Colon (tissue), 2 donors: Measurements from ENCODE around the gene TIGD7.
"Not testable (repeated sequence)": the region's sequence is repeated elsewhere in the genome, so short reads cannot be mapped to it uniquely, and the experiment has no call there.

Source experiments
- FAIRE-seq: peaks from 2 replicates; lab custom pipeline; 2012; peaks lifted over from hg19 to GRCh38; lab: Jason Lieb, UNC
- donor health status: control.
- donor health status: control.

Gene TIGD7

DNA sequence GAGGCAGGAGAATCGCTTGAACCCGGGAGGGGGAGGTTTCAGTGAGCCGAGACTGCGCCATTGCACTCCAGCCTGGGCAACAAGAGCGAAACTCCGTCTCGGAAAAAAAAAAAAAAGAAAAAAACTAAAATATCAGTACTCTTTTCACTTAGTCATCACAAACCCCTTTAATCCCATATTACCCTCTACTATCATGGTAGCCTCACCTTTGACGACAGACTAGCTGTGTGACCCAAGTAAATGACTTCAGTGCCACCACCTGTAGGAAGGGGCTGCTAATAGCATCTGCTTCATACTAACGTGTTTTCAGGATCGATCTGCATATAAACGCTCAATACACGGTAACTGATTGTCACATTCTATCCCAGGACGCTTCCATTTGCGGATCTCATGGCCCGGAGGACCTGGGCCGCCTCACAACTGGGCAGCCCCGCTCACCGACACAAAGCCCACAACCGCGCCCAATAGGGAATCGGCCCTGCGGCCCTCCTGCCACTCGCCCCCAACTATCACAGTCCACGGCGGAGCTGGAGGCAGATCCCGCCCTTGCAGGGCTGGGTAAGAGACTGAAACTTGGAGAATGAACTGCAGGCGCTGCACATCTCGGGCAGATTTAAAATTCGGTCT, 23.0 kb downstream of the TIGD7 start:
- no peak for FAIRE-seq

DNA sequence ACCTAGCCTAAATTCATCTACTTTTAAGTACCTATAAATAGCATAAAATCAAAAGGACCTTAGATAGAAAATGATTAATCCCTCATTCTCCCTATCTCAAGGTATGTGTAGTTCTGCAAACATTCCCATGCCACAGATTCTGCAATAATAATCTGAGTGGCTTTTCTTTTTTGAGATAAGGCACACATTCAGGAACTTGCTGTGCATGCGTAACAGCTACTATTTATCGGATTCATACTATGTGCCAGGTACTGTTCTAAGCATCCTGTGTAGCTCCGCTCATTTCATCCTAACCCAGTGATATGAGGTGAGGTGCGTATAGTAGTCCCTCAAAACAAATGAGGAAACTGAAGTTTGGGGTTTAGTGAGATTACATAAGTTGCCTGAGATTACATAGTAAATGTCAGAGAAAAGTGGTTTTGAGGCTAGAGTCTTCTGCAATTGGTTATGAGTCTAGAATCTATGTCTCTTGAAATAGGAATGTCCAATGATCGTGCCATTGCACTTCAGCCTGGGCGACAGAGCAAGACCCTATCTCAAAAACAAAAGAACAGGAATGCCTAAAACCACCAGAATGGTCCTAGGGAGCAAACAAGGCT, 23.9 kb downstream of the TIGD7 start:
- no peak for FAIRE-seq

DNA sequence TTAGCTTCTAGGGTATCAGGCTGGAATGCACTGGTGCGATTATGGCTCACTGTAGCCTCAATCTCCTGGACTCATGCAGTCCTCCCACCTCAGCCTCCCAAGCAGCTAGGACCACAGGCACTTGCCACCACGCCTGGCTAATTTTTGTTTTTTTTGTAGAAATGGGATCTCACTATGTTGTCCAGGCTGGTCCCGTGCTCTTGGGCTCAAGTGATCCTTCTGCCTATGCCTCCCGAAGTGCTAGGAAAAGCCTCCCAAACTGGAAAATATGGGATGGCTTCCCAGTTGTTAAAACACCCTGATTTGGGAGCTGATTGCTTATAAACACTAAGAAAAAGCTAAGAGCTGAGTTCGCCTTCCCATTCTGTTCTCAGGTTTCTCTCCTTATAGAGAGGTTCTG, 28.6 kb downstream of the TIGD7 start:
- FAIRE-seq, result no peak

DNA sequence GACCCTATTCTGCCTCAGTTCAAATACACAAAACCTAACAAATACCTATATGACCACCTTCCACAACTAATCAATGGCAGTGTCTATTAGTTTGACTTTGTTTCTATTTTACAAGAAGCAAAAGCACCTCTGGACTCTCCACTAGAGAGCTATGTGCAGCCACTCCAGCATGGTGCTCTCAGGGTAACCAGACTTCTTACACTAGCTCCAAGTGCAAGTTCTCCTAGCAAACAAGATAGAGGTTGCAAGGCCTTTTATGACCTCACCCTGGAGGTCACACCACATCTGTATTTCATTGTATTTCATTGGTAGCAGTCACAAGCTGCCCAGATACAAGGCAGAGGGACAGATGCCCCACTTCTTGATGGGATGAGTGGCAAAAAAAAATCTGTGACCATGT, 30.3 kb downstream of the TIGD7 start:
- FAIRE-seq, result no peak

DNA sequence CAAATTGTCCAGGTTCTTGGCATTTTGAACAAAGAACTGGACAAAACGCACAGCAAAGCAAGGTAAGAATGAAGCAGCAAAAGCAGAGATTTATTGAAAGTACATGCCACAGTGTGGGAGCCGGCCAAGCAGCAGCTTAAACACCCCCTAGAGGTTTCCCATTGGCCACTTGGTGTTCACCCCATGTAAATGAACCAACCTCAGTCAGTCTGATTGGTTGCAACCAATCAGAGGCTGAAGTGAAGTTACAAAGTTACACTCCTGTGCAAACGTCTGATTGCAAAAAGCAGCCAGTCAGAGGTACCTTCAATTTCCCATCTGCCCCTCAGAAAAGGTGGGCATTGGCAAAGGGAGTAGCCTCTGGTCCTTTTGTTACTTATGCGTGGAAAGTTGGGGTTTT, 30.7 kb downstream of the TIGD7 start:
- no peak for FAIRE-seq

DNA sequence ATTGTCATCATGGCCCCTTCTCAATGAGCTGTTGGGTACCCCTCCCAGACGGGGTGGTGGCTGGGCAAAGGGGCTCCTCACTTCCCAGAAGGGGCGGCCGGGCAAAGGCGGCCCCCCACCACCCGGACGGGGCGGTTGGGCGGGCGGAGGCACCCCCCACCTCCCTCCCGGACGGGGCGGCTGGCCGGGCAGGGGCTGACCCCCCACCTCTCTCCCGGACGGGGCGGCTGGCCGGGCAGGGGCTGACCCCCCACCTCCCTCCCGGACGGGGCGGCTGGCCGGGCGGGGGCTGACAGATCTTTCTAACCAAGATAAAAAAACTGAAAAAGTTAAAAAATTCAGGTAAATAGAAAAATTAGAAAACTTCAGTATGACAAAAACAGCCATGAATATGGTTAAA, 33.9 kb downstream of the TIGD7 start:
- not testable (repeated sequence) for FAIRE-seq

DNA sequence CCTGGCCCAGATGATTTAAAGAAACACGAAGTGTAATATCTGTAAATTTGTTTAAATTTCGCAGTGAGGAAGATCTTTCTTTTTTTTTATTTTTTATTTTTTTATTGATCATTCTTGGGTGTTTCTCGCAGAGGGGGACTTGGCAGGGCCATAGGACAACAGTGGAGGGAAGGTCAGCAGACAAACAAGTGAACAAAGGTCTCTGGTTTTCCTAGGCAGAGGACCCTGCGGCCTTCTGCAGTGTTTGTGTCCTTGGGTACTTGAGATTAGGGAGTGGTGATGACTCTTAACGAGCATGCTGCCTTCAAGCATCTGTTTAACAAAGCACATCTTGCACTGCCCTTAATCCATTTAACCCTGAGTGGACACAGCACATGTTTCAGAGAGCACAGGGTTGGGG, 34.5 kb downstream of the TIGD7 start:
- not testable (repeated sequence) for FAIRE-seq

DNA sequence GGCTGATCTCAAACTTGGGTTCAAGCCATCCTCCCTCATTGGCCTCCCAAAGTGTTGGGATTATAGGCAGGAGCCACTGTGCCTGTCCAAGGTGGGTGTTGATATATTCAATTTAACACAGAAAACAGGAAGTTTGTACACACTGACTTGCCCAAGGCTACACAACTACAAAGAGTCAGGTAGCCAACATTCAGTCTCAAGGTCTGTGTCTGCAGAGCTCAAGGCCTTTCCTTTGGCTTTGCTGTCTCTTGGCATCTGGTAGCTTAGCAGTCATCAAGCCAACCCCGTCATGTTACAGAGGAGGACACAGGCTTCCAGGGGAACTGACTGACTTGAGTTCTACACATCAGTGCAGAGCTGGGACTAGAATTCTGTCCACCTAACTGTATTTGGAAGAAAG, 36.9 kb downstream of the TIGD7 start:
- FAIRE-seq, result no peak

DNA sequence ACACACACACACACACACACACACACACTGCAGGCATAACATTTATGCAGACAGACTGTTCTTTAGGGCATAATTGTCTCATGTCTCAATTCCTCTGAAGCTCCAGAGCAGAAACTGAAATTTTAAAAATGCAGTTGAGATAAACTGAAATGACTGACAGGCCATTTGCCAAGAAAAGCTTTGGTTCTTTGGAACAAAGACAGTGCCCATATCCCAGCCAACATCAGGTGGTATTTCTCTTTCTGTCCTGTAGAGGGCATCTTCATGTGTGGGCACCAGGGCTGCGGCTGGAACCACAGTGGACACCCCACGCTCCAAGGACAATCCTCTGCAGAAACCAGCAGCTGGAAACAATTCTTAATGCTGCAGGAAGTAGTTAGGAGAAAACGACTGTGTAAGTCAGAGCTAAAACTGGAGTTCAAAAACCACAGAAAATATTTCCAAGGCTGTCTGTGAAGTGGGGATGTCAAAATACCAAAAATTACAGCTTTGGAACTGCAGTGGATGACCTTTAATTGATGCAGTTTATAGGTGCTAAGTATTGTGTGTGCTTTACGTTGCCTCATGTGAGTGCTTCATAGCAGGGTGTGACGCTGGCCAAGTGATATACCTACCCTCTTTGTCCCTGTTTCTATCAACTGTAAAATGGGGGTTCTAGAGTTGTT, 38.2 kb downstream of the TIGD7 start:
- no peak for FAIRE-seq

DNA sequence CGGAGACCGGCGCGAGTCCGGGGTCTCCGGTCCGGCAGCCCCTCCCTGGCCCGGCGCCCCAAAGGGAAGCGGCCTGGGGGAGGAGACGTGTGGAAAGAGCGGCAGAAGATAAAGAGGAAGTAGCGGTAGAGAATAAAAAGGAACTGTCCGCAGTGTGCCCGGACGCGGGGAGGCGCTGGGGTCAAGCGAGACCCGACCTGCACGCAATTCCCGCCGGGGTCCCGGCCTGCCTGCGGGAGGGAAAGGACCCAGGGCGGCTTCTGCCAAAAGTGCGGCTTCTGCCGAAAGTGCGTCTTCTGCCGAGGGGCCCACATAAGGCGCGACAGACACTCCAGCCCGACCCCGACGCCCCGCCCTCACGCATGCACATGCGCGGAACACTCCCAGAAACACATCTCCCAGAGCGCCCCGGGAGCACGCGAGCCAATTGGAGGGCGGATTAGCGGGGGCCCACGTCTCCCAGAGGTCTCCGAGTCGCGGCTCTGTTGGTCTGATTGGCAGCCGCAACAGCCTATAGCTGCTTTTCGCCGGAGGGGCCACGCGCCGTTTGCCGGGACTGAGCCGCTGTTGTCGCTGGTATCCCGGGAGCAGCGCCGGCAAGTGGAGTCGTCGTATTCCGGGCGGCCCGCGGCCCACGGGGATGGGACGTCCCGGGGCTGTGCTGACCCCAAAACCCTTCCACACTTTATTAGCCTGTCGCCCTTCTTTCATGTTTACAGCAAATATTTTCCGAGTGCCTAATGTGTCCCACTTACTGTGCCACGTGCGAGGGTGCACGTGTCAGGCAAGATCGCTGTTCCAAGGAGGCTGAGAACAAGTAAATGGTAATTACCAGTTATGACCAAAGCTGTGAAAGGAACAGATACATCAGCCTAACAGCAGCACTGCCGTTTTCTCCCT, 40.8 kb downstream of the TIGD7 start:
- FAIRE-seq, result no peak

DNA sequence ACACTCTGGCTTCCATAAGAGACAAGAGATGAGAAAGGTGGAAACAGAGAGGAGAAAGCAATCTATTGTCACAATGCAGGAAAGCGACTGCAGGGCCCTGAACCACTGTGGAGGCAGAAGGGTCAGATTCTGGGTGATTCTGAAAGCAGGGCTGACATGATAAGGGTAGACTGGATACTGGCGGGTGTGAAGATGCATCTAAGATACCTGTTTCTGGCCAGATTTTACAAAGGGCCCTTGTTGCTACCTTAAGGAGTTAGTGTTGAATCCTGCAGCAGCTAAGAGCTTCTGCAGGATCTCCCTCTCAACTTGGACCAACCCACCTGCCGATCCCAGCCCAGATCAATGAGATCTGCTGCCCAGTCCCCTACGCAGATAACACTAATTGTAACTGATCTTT, 42.7 kb downstream of the TIGD7 start:
- FAIRE-seq, result no peak

DNA sequence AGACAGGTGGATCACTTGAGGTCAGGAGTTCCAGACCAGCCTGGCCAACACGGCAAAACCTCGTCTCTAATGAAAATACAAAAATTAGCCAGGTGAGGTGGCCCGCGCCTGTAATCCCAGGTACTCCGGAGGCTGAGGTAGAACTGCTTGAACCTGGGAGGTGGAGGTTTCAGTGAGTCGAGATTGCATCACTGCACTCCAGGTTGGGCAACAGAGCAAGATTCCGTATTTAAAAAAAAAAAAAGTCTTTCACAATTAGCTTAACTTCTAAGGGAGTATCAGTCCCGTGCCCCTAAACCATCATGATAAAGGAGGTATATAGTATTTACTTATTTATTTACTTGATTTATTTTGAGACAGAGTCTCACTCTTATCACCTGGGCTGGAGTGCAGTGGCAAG, 45.4 kb downstream of the TIGD7 start:
- FAIRE-seq, result no peak

DNA sequence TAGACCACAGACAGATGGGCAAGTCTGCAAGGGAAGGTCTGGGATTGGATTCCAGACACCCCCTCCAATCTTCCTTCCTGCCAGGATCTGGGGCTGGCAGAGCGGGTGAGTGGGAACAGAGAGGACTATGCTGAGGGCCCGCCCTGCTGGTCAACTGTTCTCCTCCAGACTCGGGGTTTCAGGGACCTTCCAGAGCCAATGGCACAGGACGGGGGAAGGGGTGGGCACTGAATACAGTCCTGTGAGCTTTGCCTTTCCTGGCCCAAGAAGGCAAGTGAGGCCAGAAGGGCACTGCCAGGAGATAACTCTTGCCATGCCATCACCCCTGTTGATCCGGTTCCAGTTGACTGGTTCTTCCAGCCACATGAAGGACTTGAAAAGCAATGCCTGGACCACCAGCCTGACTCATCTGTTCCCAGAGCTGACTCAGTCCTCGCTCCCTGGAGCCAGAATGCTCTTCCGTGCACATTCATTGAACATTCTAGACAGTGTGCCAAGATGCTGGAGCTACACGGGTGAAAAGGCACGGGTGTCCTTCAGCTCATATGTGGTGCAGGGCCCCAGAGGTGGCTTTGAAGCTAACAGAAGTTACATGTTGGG, 48.3 kb downstream of the TIGD7 start:
- FAIRE-seq, result no peak

DNA sequence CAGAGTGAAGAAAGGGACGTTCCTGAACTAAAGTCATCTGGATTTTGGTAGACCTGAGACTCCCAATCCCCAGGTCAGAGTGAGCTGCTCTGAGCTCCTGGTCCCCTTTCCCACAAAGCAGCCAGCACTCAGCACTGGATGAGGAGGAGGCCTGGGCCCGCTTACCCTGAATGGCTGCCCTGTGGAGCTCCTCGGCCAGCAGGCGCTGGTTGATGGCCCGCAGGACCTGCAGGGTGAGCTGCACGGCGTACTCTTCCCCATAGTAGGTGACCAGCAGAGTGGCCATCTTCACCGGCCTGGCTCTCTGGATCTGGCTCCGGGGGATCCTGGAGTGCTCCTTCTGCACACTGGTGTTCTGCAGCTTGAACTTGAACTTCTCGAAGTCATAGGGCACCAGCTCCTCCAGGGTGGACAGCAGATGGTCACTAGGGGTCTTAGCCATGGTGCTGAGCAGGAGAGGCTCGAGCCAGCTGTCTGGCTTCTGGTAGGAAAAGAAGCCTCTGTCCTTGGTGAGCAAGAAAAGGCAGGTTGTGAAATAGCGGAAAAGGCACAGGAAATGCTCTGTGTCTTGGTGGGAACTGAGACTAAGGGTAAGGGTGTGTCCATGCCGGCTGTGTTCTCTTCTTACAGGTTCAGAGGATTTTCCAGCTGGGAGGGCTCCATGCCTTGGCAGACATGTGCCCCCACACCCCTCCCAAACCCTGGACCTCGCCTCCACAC, 48.9 kb downstream of the TIGD7 start, which contains the start of gene MEFV:
MEFV (minus strand) TSS at position 488 of the 720 bp plus-strand sequence; CDS start at position 442, 46 bp downstream.
- no peak for FAIRE-seq

DNA sequence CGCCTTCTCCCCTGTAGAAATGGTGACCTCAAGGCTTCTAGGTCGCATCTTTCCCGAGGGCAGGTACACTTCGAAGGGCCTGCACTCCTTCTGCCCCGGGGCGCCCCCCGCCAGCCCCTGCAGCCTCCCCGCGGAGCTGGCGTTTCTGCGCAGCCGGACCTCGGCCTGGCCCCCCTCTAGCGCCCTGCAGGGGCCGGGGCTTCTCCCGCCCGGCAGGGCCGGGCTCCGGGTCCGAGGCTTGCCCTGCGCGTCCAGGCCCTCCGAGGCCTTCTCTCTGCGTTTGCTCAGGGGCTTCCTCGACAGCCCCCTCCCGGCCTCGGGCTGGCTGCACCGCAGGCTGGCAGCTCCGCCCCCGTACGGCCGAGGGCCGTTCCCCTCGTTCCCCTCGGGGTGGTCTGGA, 50.9 kb downstream of the TIGD7 start:
- no peak for FAIRE-seq

DNA sequence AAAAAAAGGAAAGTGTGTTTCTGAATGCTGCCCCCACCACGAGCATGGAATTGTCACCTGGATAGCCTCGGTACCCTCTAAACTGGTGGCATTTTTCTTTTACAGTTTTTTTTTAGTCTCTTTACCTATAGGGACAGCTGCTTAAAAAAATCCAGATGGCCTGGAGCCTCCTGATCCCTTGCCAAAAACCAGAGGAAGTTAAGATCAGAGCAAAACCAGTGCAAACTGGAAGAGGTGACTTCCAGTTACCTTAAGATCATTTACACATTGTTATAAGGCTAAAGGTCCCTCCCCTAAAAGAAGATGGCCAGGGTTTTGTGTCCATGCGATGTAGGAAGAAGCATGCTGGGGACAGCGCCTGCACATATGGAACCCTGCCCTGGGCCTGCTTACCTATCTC, 52.3 kb downstream of the TIGD7 start:
- FAIRE-seq, result no peak

DNA sequence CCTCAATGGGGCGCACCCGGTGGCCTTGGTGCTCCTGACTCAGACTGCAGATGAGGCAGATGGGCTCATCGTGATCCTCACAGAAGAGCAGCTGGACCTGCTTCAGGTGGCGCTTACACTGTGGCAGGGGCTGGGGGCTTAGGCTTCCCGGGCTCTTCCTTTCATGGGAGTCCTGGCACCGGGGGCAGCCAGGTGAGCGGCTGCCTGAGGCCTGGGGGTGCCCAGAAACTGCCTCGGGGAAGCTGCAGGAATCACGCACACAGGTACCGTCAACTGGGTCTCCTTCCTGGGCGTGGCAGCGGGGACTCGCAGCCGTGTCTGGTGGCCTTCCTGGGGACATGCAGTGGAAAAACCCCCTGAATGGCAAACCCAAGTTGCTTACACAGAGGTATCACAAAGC, 55.8 kb downstream of the TIGD7 start:
- no peak for FAIRE-seq

DNA sequence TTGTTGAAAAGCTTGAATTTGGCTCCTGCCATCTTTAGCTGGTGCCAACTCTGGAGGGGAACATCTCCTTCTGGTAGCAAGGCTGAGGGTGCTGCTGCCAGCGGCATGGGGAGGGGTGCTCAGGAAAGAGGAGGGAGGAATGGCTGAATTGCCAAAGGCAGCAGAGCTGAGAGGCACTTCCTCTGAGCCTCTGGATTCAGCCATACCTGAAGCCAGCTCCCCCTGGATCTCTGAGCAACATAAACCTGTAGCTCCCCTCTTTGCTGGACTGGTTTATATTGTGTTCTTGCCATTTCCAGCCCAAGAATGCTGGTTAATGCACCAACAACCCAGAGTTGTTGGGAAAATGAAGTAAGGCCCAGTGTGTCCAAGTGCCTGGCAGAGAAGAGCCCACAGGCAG, 56.2 kb downstream of the TIGD7 start:
- no peak for FAIRE-seq
